Skeletal muscle cell (primary cell): ENCODE data around the gene SPSB3.
A peak's percentile ranks its signal among the peaks of the same experiment; 100 is the strongest.

Experiments used
- DNase-seq: peaks from one replicate; pipeline ENCODE4 v3.0.0-alpha.2; 2010; ENCODE audit warnings: low read depth
- H3K4me3 ChIP-seq: 2 replicates; pipeline ENCODE4 v1.5.1; 2011; ENCODE audit warnings: low read depth, mild to moderate bottlenecking, control low read depth, low read length, moderate library complexity

The SPSB3 gene

DNA sequence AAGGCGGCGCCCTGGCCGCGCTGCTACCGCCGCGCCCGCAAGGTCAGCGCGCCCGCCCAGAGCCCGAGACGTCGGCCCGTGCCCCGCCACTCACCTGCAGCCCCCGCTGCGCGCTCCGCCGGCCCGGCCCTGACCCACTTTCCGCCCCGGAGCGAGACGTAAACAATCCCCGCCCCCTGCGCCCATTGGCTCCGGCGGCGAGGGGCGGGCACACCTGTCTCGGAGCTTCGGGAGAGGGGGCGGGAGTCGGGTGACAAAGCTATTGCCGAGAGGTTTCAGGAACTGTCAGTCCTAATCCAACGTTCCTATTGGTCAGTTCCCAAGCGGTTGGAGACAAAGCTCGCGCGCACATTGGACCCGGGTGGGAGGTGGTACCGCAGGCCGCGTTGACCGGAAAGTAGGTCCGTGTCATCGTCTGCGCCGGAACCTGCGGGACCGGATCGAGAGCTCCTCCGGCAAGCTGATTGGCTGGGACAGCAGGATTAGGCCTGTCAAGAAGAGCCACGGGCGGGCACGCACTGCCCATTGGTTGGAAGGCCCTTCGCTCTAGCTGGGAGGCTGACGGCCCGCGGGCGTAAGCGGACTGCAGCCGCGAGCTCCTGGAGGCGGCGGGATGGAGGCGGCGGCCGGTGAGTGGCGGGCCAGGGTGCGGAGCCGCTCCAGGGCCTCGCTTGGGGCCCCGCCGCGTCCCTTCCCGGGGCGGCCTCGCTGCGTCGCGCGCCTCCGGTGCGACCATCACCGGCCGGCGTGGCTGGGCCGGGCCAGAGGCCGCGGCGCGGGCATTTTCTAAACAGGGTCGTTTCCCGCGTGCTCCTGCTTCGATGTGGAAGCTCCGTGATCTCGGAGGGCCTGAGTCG is at the start of gene SPSB3, which contains the start of gene NUBP2:
SPSB3 (minus strand) TSS at position 164 of the 857 bp plus-strand sequence. CDS start 1,088 bp downstream, outside the sequence.
NUBP2 (plus strand) TSS at position 553 of the 857 bp plus-strand sequence; CDS start at position 614, 61 bp downstream.
- peak within 1 kb of the TSS; percentile 89 for H3K4me3 ChIP-seq
- DNase-seq, result peak; percentile 100

DNA sequence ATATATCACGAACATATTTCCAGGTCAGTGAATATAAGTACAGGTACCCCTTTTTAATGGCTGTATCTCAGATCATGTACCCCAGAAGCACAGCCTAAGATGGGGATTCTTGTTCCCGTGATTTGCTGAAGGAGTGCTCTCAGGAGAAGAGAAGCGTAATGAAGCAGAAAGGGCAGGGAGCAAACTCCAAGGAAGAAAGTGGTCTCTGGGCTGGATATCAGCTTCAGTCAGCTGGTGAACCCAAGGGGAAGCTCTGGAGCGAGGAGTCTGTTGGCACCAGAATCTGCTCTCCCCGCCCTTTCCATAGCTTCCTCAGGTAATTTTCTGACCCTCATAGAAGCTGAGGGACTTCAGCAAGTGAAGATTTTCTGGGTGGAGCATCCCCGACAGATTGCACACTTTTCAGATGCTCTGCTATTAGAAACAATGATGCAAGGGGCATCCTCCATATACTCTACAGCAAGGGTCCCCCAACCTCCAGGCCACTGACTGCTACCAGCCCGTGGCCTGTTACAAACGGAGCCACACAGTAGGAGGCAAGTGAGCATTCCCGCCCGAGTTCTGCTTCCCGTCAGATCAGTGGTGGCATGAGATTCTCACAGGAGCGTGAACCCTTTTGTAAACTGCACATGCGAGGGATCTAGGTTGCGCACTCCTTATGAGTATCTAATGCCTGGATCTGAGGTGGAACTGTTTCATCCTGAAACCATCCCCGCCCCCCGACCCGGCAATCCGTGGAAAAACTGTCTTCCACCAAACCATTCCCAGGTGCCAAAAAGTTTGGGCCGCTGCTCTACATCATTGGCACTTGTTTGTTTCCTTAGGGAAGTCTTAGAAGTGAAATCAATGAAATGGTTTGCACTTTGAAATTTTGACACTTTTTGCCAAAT is 49.1 kb upstream of the SPSB3 start:
- DNase-seq, result no peak
- no peak overlapping the region for H3K4me3 ChIP-seq

DNA sequence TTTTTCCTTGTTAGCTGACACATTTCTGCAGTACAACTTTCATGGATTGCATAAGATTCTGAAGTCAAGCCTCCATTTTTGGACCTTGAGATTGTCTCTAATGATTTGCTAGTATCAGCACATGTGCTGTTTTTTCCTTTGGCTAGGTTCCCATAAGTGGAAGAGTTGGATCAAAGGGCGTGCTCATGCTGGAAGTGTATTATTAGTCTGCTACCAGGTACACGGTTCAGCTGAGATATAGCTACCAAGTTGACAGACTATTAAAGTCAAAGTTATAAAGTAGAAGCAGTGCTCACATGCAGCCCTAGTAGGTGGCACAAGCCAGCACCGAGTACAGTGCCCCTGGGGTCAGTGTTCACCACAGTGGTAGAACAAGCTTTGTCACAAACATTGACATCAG is 47.8 kb upstream of the SPSB3 start:
- no peak for DNase-seq
- H3K4me3 ChIP-seq, result no peak overlapping the region

DNA sequence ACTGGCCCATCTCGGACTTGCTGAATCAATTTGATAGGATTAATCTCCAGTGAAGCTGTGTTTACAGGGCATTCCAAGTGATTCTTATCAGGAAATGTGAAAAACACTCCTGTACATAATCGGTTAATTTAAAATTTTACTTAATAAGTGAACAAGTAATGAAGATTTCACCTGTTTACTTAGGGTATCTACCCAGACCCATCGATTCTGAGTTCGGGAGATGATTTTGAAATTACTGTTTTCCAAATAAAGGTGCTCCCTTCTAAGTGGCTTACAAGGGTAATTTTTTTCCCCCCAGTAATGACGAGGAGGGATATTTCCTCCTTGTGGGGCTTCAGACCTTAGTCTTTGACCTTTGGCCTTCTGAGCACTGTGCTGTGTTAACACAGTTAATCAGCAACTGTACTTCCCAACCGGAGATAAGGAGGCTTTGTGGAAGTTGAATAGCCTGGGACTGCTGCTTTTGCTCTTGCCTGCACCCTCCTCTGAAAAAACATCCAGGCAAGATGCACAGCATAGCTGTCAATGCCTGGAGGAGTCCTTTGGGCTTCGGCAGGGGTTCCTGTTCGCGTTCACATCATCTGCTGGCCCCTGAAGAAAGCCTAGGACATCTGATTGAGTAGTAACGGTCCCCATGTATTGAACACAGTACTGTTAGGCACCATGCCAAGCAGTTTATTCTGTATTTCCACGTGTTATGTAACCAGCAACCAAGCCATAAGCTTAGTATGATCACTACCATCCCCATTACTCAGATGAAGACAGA is 46.5 kb upstream of the SPSB3 start:
- H3K4me3 ChIP-seq, result peak overlapping the region; percentile 98
- DNase-seq, result no peak

DNA sequence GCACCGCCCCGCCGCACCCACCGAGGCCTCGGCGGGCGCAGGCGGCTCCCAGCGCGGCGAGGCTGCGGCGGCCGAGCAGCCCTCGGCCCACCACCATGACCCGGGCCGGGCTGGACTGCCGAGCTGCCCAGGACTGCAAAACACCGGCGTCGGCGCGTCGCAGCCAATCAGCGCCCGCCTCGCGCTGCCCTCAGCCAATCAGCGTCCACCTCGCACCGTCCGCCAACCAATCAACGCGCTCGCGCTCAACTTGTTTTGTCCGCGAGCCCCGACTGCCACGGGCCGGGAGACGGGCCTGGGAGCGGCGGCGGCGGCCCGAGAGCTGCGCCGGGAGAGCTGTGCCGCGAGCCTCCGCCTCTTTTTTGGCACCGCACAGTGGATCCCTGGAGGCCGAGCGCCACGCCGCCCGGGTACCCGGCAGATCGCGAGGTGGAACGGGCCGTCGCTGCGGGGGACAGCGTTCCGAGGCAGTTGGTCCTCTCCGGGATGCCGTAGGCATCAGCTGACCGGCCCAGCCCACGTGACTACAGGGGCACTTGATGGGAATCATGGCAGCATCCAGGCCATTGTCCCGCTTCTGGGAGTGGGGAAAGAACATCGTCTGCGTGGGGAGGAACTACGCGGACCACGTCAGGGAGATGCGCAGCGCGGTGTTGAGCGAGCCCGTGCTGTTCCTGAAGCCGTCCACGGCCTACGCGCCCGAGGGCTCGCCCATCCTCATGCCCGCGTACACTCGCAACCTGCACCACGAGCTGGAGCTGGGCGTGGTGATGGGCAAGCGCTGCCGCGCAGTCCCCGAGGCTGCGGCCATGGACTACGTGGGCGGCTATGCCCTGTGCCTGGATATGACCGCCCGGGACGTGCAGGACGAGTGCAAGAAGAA is 44.6 kb upstream of the SPSB3 start, which contains the start of the genes FAHD1 and HAGH:
FAHD1 (plus strand) TSS at position 516 of the 883 bp plus-strand sequence; CDS start at position 549, 33 bp downstream.
HAGH (minus strand) TSS at position 135 of the 883 bp plus-strand sequence; CDS start at position 97, 38 bp downstream.
- DNase-seq, result peak; percentile 80
- H3K4me3 ChIP-seq, result peak within 1 kb of the TSS; percentile 98

DNA sequence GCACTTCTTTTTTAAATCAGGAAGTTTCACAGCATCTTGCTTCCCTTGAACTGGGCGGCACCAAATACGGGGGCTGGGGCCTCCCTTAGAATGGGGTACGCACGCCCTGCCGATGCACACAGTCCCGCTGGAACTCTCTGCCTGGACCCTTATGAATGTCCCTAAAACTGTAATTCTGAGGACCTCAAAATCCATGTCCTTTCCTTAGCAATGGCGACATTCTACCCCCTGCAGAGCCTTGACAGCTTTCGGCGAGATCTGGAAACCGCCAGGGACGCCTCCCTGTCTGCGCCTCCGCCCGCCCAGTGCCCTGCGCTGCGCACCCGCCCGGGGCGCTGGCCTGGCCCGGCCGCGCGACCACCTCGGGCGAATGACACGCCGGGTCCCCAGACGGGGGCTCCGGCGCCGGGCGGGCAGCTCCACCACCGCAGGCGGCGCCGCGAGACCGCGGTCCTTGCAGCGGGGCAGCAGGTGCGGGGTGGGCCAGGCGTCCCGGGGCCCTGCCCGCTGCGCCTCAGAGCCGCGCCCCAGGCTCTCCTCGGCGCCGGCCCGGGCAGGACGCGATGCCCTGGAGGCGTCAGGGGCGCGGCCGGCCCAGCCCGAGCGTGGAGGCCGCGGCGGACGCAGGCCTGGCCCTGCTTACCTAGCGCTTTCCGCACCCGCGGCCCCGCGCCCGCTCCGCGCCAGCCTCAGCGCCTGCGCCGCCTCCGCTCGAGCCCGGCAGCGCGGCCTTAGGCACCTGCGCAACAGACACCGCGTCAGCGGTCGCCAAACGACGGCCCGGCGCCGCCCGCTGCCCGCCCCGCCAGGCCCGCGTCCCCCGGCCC is 43.7 kb upstream of the SPSB3 start:
- peak overlapping the region; percentile 98 for H3K4me3 ChIP-seq
- DNase-seq, result peak; percentile 7

DNA sequence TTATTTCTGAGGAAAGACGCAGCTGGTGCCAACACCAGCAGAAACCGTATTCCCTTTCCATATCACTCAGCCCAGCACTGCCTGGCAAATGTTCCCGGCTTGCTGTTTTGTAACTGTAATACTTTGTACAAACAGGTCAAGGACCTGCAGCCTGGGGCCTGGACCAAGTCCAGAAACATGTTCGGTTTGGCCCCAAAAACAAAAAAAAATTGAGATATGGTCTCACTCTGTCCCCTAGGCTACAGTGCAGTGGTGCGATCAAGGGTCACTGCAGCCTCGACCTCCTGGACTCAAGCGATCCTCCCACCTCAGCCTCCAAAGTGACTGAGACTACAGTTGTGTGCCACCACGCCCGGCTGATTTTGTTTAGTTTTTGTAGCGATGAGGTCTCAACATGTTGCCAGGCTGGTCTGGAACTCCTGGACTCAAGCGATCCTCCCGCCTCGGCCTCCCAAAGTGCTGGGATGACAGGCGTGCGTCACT is 43.1 kb upstream of the SPSB3 start:
- no peak for DNase-seq
- peak overlapping the region; percentile 98 for H3K4me3 ChIP-seq

DNA sequence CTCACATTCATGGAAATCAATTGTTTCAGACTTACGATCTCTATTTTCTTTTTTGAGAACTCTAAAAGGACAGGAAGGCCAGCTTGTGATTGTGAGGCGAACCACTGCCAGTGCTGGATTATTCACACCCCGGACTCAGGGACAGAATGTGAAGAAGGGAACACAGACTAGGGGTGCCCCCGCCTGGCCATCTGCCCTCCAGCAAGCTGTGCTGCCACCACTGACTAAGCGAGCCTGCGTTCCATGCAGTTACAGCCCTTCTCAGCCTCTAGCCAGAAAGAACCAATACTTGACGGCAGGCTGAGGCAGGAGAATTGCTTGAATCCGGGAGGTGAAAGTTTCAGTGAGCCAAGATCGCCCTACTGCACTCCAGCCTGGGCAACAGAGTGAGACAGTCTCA is 41.5 kb upstream of the SPSB3 start:
- no peak overlapping the region for H3K4me3 ChIP-seq
- peak; percentile 34 for DNase-seq

DNA sequence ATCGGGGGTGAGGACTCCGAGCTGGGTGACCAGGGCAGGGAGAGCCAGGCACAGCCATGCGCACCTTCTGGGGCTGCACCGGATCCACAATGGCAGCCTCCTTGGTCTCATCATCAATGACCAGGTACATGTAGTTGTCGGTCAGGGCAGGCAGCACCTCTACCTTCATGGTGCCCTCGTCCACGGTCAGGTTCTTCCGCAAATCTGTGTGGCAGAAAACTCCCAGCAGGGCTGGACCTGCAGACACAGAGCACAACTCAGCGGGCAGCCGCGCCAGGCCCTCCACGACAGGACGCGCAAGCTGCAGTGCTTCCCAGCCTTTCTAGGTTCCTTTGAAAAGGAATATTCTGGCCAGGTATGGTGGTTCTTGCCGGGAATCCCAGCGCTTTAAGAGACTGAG is 40.4 kb upstream of the SPSB3 start:
- H3K4me3 ChIP-seq, result no peak overlapping the region
- DNase-seq, result no peak

DNA sequence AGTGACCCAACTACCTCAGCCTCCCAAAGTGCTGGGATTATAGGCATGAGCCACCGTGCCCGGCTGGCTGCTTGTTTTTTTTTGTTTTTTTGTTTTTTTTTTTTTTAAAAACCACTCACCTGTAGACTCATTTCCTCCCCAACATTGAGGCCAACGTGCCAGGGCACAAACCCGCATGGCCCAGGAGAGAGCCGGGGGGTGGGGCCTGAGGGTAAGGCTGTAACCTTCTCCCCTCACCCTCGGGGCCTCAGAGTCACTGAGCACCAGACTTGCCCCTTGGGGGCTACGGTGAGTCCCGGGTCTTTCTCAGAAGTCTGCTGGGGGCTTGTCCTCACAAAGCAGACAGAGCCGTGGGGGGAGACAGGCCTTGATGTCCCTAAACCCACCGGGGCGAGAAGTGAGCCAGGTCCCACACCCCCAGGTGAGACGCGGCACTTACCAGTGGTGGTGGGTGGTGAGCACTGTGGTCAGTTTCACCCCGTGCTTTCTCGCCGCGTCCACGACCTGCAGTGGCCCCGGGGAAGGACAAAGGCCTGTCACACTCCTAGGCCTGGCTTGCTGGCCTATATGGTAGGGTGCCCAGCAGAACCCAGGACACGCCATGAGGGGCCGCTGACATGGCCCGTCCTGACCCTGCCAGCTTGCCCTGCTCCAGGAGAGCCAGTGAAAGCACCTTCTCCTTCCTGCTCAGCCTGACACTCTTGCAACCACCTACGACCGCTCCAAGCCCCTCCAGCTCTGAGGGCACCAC is 39.7 kb upstream of the SPSB3 start:
- no peak overlapping the region for H3K4me3 ChIP-seq
- DNase-seq, result no peak

DNA sequence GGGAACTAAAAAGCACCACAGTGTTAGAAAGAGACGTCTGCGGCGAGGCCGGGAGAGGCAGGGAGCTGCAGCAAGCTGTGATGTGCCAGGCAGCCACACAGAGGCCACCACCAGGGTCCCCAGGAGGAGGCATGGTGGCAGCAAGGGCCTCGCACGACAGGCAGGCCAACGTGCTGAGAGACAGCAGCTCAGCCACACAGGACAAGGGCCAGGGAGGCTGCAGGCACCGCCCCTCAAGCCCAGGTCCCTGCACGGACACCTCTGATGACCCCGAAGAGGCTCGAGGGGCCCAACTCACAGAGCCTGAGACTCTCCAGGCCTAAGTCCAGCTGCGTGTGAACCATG is 38.5 kb upstream of the SPSB3 start:
- no peak for DNase-seq
- no peak overlapping the region for H3K4me3 ChIP-seq

DNA sequence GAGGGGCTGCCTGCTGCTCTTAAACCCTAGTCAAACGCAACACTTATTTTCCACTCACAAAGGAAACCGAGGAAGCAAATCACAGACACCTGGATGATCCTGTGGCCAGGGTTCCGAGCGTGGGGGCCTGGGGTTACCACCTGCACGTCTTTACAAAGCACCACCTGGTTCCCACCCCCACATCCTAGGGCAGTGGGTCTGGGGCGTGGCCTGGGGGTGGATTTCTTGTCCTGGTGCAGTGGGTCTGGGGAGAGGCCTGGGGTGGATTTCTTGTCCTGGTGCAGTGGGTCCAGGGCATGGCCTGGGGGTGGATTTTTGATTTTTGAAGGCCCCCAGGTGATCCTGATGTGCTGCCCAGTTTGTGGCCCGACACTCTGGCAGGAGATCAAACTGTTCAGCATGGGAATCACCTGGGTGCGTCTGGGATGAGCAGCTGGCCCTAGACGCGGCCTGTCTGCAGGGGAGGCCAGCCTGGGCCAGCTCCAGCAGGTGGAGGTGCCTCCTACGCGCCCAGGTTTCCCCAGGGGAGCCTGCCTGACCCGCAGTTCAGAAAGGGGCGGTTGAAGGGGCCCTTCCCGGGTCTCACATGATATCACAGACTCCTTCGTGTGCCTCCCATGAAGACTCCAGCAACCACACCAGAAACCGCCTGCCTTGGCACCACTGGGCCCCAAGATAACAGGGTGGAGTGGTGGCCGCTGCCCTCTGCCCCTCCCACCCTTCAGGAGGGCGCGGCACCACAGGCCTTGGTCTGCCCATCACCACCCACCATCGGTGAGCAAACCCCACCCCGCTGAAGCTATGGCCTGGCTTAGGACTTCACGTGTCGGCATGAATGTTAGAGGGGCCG is 38.0 kb upstream of the SPSB3 start:
- DNase-seq, result no peak
- H3K4me3 ChIP-seq, result no peak overlapping the region

DNA sequence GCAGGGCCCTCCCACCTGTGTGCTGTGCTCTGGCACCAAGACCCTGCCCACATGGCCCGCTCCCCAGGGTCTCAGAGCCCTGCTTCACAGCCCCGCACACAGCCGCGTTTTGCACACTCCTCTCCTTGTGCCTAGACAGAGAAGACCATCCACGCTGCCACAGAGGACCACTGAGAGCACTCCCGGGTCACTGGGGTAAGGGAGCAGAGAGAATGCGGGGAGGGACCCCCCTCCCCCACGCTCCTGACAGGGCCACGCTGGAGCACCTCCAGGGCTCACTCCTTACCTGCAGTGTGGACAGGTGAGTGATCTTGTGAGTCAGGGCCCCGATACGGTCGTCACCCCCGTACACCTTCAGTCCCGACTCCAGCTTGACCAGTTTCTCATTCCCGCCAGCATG is 37.2 kb upstream of the SPSB3 start:
- no peak overlapping the region for H3K4me3 ChIP-seq
- no peak for DNase-seq

DNA sequence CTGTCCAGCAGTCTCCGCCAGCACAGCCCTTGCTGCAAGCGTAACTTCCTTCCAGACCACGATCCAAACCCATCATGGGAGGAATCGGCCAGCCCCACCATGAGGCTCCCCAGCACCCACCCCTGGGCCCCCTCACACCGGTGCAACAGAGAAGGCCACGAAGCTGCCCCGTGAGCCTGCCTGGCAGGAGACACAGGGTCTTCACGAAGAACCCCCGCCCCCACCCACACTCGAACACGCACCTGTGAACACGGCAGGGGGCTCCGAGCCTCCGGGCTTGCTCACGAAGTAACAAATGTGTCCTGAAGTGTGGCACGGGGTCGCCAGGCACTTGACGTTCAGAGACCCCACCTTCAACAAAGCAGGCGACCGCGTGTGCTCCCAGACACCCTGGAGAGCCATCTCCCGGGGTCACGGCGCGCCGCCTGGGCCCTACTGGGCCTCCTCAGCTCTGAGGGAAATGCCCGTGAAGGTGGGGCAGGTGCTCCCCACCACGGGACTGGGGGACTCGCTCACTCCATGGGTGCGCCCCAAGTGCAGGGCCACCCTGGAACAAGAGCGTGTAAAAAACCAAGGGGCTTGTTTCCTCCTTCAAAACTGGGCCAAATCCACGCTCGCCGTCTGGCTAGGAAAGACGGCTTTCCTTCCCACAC is 36.6 kb upstream of the SPSB3 start:
- no peak for DNase-seq
- no peak overlapping the region for H3K4me3 ChIP-seq

DNA sequence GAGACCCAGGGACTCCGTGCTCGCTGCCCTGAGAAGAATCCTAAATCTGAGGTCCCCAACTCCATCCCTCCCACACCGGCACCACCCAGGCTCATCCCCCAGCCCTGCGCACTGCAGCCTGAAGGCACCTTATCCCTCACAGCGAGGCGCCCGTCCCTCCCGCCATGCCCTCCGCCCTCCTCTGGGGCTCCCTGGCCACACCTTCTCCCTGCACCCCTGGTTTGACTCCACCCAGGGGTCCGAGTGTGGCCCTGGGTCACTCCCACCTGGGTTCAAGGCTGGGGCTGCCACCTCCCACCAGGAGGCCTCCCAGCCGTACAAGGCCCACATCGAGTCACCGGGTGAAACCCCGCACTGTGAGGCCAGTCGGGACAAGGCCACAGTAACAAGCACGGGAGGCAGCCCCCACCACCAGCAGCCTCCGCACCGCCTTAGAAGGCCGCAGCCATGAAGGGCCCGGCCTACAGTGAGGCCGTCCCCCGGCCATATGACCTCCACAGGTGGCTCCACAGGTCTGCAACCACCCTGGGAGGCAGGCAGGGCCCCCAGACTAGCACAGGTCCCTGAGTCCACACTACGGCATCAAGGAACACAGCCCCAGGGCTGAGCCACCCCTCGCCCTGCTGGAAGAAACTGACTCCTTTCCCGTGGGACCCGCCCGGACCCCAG is 36.0 kb upstream of the SPSB3 start:
- H3K4me3 ChIP-seq, result no peak overlapping the region
- no peak for DNase-seq
